ENCODE data around the gene SAP130. TPM values are rescaled to one million over a fixed set of nuclear protein-coding genes. Genes with fewer than 3 reads are reported as not detected.
"Not testable (repeated sequence)": the region's sequence is repeated elsewhere in the genome, so short reads cannot be mapped to it uniquely, and the experiment has no call there.

The SAP130 gene
- polyA plus RNA-seq, 3 donors from 2014 or later = 3.9 to 13.9 (median 4.4) TPM

- no peaks in the 10 kb centered on the region for H3K4me1 Mint-ChIP-seq
- no peak for DNase-seq
- no peak overlapping the region for H3K27ac Mint-ChIP-seq
- H3K9me3 Mint-ChIP-seq = no peaks in the 10 kb centered on the region
- H3K36me3 Mint-ChIP-seq = no peaks in the 10 kb centered on the region
- no peak overlapping the region for H3K4me3 Mint-ChIP-seq
- peaks cover 0 to 2% (median 0%) of the 10 kb centered on the region in 3 donors for H3K27me3 Mint-ChIP-seq (ENCODE audit: low read depth in 3 of 3)
Observed at GRCh38 chr2:127917916-127918315, 109.9 kb downstream of the SAP130 start.

GRCh38 chr2:127913808-127914457 lies 113.9 kb downstream of the SAP130 start:
- DNase-seq = no peak
- no peaks in the 10 kb centered on the region for H3K36me3 Mint-ChIP-seq
- no peak overlapping the region for H3K4me3 Mint-ChIP-seq
- no peak overlapping the region for H3K27ac Mint-ChIP-seq
- H3K27me3 Mint-ChIP-seq (ENCODE audit: low read depth in 3 of 3) = peaks cover 1 to 5% (median 3%) of the 10 kb centered on the region in 3 donors
- H3K4me1 Mint-ChIP-seq = no peaks in the 10 kb centered on the region
- H3K9me3 Mint-ChIP-seq = no peaks in the 10 kb centered on the region

GRCh38 chr2:127911737-127912136 lies 116.1 kb downstream of the SAP130 start:
- H3K4me3 Mint-ChIP-seq = no peak overlapping the region
- no peaks in the 10 kb centered on the region for H3K36me3 Mint-ChIP-seq
- DNase-seq = no peak
- H3K27me3 Mint-ChIP-seq (ENCODE audit: low read depth in 3 of 3) = peaks cover 2 to 5% (median 3%) of the 10 kb centered on the region in 3 donors
- H3K9me3 Mint-ChIP-seq = no peaks in the 10 kb centered on the region
- no peak overlapping the region for H3K27ac Mint-ChIP-seq
- H3K4me1 Mint-ChIP-seq = no peaks in the 10 kb centered on the region

GRCh38 chr2:127910415-127910814 lies 117.4 kb downstream of the SAP130 start:
- DNase-seq = no peak
- Mint-ChIP-seq H3K9me3 (no peaks in the 10 kb centered on the region), H3K36me3 (no peaks in the 10 kb centered on the region), H3K27ac (no peak overlapping the region), H3K27me3 (ENCODE audit: low read depth in 3 of 3) (peaks cover 4 to 9% (median 5%) of the 10 kb centered on the region in 3 donors), H3K4me3 (no peak overlapping the region), H3K4me1 (no peaks in the 10 kb centered on the region)

GRCh38 chr2:127909019-127909418 lies 118.8 kb downstream of the SAP130 start:
- Mint-ChIP-seq H3K36me3 (no peaks in the 10 kb centered on the region), H3K27ac (no peak overlapping the region), H3K4me1 (no peaks in the 10 kb centered on the region), H3K4me3 (no peak overlapping the region), H3K9me3 (no peaks in the 10 kb centered on the region), H3K27me3 (ENCODE audit: low read depth in 3 of 3) (peaks cover 4 to 10% (median 5%) of the 10 kb centered on the region in 3 donors)
- no peak for DNase-seq

GRCh38 chr2:127907733-127908400 lies 120.0 kb downstream of the SAP130 start:
- DNase-seq; H3K27ac Mint-ChIP-seq; H3K27me3 Mint-ChIP-seq (ENCODE audit: low read depth in 3 of 3); H3K4me3 Mint-ChIP-seq; H3K9me3 Mint-ChIP-seq; H3K36me3 Mint-ChIP-seq; H3K4me1 Mint-ChIP-seq: not testable (repeated sequence)

- no peaks in the 10 kb centered on the region for H3K36me3 Mint-ChIP-seq
- no peak for DNase-seq
- no peak overlapping the region for H3K27ac Mint-ChIP-seq
- H3K4me3 Mint-ChIP-seq = no peak overlapping the region
- peaks cover 2 to 10% (median 4%) of the 10 kb centered on the region in 3 donors for H3K27me3 Mint-ChIP-seq (ENCODE audit: low read depth in 3 of 3)
- H3K4me1 Mint-ChIP-seq = no peaks in the 10 kb centered on the region
- H3K9me3 Mint-ChIP-seq = no peaks in the 10 kb centered on the region
Observed at GRCh38 chr2:127906206-127906926, 121.5 kb downstream of the SAP130 start.

GRCh38 chr2:127901339-127902056 lies 126.4 kb downstream of the SAP130 start:
- Mint-ChIP-seq H3K36me3 (no peaks in the 10 kb centered on the region), H3K9me3 (no peaks in the 10 kb centered on the region), H3K27ac (no peak overlapping the region), H3K4me1 (no peaks in the 10 kb centered on the region), H3K27me3 (ENCODE audit: low read depth in 3 of 3) (peaks cover 0 to 7% (median 2%) of the 10 kb centered on the region in 3 donors), H3K4me3 (no peak overlapping the region)
- DNase-seq = no peak

- peaks cover 0 to 2% (median 0%) of the 10 kb centered on the region in 3 donors for H3K27me3 Mint-ChIP-seq (ENCODE audit: low read depth in 3 of 3)
- no peak overlapping the region for H3K27ac Mint-ChIP-seq
- no peaks in the 10 kb centered on the region for H3K36me3 Mint-ChIP-seq
- DNase-seq = no peak
- no peaks in the 10 kb centered on the region for H3K9me3 Mint-ChIP-seq
- H3K4me1 Mint-ChIP-seq = no peaks in the 10 kb centered on the region
- H3K4me3 Mint-ChIP-seq = no peak overlapping the region
Observed at GRCh38 chr2:127897531-127898211, 130.2 kb downstream of the SAP130 start.

- peaks cover 0 to 8% (median 3%) of the 10 kb centered on the region in 3 donors for H3K36me3 Mint-ChIP-seq
- H3K4me3 Mint-ChIP-seq = no peak overlapping the region
- DNase-seq = no peak
- no peaks in the 10 kb centered on the region for H3K4me1 Mint-ChIP-seq
- H3K9me3 Mint-ChIP-seq = no peaks in the 10 kb centered on the region
- H3K27ac Mint-ChIP-seq = no peak overlapping the region
- H3K27me3 Mint-ChIP-seq (ENCODE audit: low read depth in 3 of 3) = peaks cover 0 to 3% (median 2%) of the 10 kb centered on the region in 3 donors
Observed at GRCh38 chr2:127893494-127893893, 134.4 kb downstream of the SAP130 start.

- Mint-ChIP-seq H3K4me3 (no peak overlapping the region), H3K36me3 (peaks cover 0 to 8% (median 3%) of the 10 kb centered on the region in 3 donors), H3K27ac (no peak overlapping the region)
Observed at GRCh38 chr2:127893033-127893432, 134.8 kb downstream of the SAP130 start.

GRCh38 chr2:127891811-127892210 lies 136.0 kb downstream of the SAP130 start:
- Mint-ChIP-seq H3K27ac (no peak overlapping the region), H3K27me3 (ENCODE audit: low read depth in 3 of 3) (peaks cover 0 to 3% (median 2%) of the 10 kb centered on the region in 3 donors), H3K4me1 (peaks cover 4 to 13% of the 10 kb centered on the region in 2 donors), H3K4me3 (no peak overlapping the region), H3K36me3 (peaks cover 0 to 8% (median 3%) of the 10 kb centered on the region in 3 donors), H3K9me3 (no peaks in the 10 kb centered on the region)
- DNase-seq = no peak

More at GRCh38 chr2:127893033-127893432, 134.8 kb downstream of the SAP130 start:
- peaks cover 0 to under 1% of the 10 kb centered on the region in 2 donors for H3K4me1 Mint-ChIP-seq
- peaks cover 0 to 3% (median 2%) of the 10 kb centered on the region in 3 donors for H3K27me3 Mint-ChIP-seq (ENCODE audit: low read depth in 3 of 3)
- H3K9me3 Mint-ChIP-seq = no peaks in the 10 kb centered on the region
- no peak for DNase-seq

Measured in immature natural killer cell (primary cell).